ENCODE measurements around the gene CBARP. TPM values are rescaled to one million over a fixed set of nuclear protein-coding genes. Genes with fewer than 3 reads are reported as not detected.

The CBARP gene
- total RNA-seq, 3 donors from 2014 or later: 0.63 to 1.4 (median 1.1) TPM

GRCh38 chr19:1199531-1199930, 38.3 kb downstream of the CBARP start:
- Mint-ChIP-seq H3K4me3 (no peak overlapping the region), H3K4me1 (ENCODE audit: low read depth) (peaks cover 14% of the 10 kb centered on the region)
- DNase-seq: no peak

GRCh38 chr19:1189419-1189818, 48.4 kb downstream of the CBARP start:
- DNase-seq: peak; percentile 52
- H3K9me3 Mint-ChIP-seq: no peaks in the 10 kb centered on the region
- ATAC-seq: peak; percentile 81
- peaks cover 18% of the 10 kb centered on the region for H3K4me1 Mint-ChIP-seq (ENCODE audit: low read depth)
- H3K36me3 Mint-ChIP-seq (ENCODE audit: insufficient read depth): no peaks in the 10 kb centered on the region
- H3K27me3 Mint-ChIP-seq (ENCODE audit: low read depth): no peaks in the 10 kb centered on the region
- no peak overlapping the region for H3K4me3 Mint-ChIP-seq

More at GRCh38 chr19:1199531-1199930, 38.3 kb downstream of the CBARP start:
- H3K9me3 Mint-ChIP-seq: no peaks in the 10 kb centered on the region
- H3K27me3 Mint-ChIP-seq (ENCODE audit: low read depth): no peaks in the 10 kb centered on the region
- ATAC-seq: no peak
- H3K36me3 Mint-ChIP-seq (ENCODE audit: insufficient read depth): no peaks in the 10 kb centered on the region

- ATAC-seq: no peak
- no peaks in the 10 kb centered on the region for H3K36me3 Mint-ChIP-seq (ENCODE audit: insufficient read depth)
These were observed 54.1 kb downstream of the CBARP start for GRCh38 chr19:1183543-1184172.

GRCh38 chr19:1182727-1183126, 55.1 kb downstream of the CBARP start:
- no peak overlapping the region for H3K4me3 Mint-ChIP-seq
- DNase-seq: no peak
- H3K9me3 Mint-ChIP-seq: no peaks in the 10 kb centered on the region
- H3K36me3 Mint-ChIP-seq (ENCODE audit: insufficient read depth): no peaks in the 10 kb centered on the region
- peaks cover 3% of the 10 kb centered on the region for H3K27me3 Mint-ChIP-seq (ENCODE audit: low read depth)
- no peak for ATAC-seq
- H3K4me1 Mint-ChIP-seq (ENCODE audit: low read depth): peaks cover 8% of the 10 kb centered on the region

More at GRCh38 chr19:1183543-1184172, 54.1 kb downstream of the CBARP start:
- Mint-ChIP-seq H3K4me1 (ENCODE audit: low read depth) (peaks cover 8% of the 10 kb centered on the region), H3K4me3 (no peak overlapping the region), H3K9me3 (no peaks in the 10 kb centered on the region), H3K27me3 (ENCODE audit: low read depth) (peaks cover 3% of the 10 kb centered on the region)
- DNase-seq: no peak

GRCh38 chr19:1182068-1182467, 55.7 kb downstream of the CBARP start:
- H3K4me1 Mint-ChIP-seq (ENCODE audit: low read depth): peaks cover 8% of the 10 kb centered on the region
- DNase-seq (no peak), ATAC-seq (no peak)
- H3K4me3 Mint-ChIP-seq: no peak overlapping the region
- no peaks in the 10 kb centered on the region for H3K36me3 Mint-ChIP-seq (ENCODE audit: insufficient read depth)
- peaks cover 3% of the 10 kb centered on the region for H3K27me3 Mint-ChIP-seq (ENCODE audit: low read depth)
- H3K9me3 Mint-ChIP-seq: no peaks in the 10 kb centered on the region

GRCh38 chr19:1181606-1182005, 56.2 kb downstream of the CBARP start:
- Mint-ChIP-seq H3K36me3 (ENCODE audit: insufficient read depth) (no peaks in the 10 kb centered on the region), H3K27me3 (ENCODE audit: low read depth) (peaks cover 3% of the 10 kb centered on the region), H3K9me3 (no peaks in the 10 kb centered on the region), H3K4me1 (ENCODE audit: low read depth) (peaks cover 8% of the 10 kb centered on the region), H3K4me3 (no peak overlapping the region)
- DNase-seq (no peak), ATAC-seq (no peak)

Other genes starting within 250 kb of the CBARP start
- gene GRIN3B, start 237.6 kb downstream of the CBARP start, total RNA-seq: under 1 TPM; 0.05 to 0.19 (median 0.08) TPM
- 100 to 1,000 TPM; 197 to 210 (median 204) TPM for gene TMEM259, start 216.9 kb downstream of the CBARP start, total RNA-seq
- gene RNU6-2, start 216.5 kb downstream of the CBARP start, total RNA-seq: not detected
- 10 to 100 TPM; 52.3 to 69.3 (median 57.8) TPM for gene CNN2, start 211.4 kb downstream of the CBARP start, total RNA-seq
- gene ABCA7, start 197.9 kb downstream of the CBARP start, total RNA-seq: 1 to 10 TPM; 7.1 to 8.7 (median 8.6) TPM
- 100 to 1,000 TPM; 128 to 133 (median 133) TPM for gene ARHGAP45, start 170.8 kb downstream of the CBARP start, total RNA-seq
- gene POLR2E, start 142.6 kb downstream of the CBARP start, total RNA-seq: 100 to 1,000 TPM; 303 to 380 (median 323) TPM
- 100 to 1,000 TPM; 148 to 165 (median 162) TPM for gene GPX4, start 134.0 kb downstream of the CBARP start, total RNA-seq
- 100 to 1,000 TPM; 134 to 140 (median 139) TPM for gene SBNO2, start 63.7 kb downstream of the CBARP start, total RNA-seq
- gene STK11, start 32.2 kb downstream of the CBARP start, total RNA-seq: 10 to 100 TPM; 64.4 to 72.0 (median 69.8) TPM
- 100 to 1,000 TPM; 259 to 434 (median 312) TPM for gene ATP5F1D, start 3.7 kb upstream of the CBARP start, total RNA-seq
- gene MIDN, start 10.6 kb upstream of the CBARP start, total RNA-seq: 10 to 100 TPM; 63.2 to 70.0 (median 68.7) TPM
- 100 to 1,000 TPM; 269 to 294 (median 285) TPM for gene CIRBP, start 31.3 kb upstream of the CBARP start, total RNA-seq
- gene FAM174C, start 37.5 kb upstream of the CBARP start, total RNA-seq: 100 to 1,000 TPM; 189 to 199 (median 194) TPM
- gene EFNA2, start 47.9 kb upstream of the CBARP start, total RNA-seq: not detected
- 100 to 1,000 TPM; 124 to 142 (median 137) TPM for gene NDUFS7, start 145.9 kb upstream of the CBARP start, total RNA-seq
- gene GAMT, start 163.5 kb upstream of the CBARP start, total RNA-seq: 10 to 100 TPM; 16.0 to 25.9 (median 23.1) TPM
- 100 to 1,000 TPM; 296 to 322 (median 303) TPM for gene DAZAP1, start 169.6 kb upstream of the CBARP start, total RNA-seq
- gene RPS15, start 200.4 kb upstream of the CBARP start, total RNA-seq: 1,000 to 10,000 TPM; 2,317 to 2,484 (median 2,379) TPM
- gene APC2, start 212.1 kb upstream of the CBARP start, total RNA-seq: under 1 TPM; 0.13 to 0.45 (median 0.16) TPM
- gene C19orf25, start 241.2 kb upstream of the CBARP start, total RNA-seq: 10 to 100 TPM; 31.0 to 32.1 (median 32.0) TPM

Data from activated T-cell treated with anti-CD3 and anti-CD28 coated beads, Interleukin-2, amount 50 U/mL, for 4 hours (primary cell).